Measurements from ENCODE around the gene MORC4.

The MORC4 gene

GRCh38 chrX:106952089-106952488 is 47.9 kb downstream of the MORC4 start:
- no peak overlapping the region for H3K27ac Mint-ChIP-seq
- H3K9me3 Mint-ChIP-seq, result peaks cover 11% of the 10 kb centered on the region
- TF ChIP-seq CTCF (IDR thresholded peaks at IDR 0.05), result no peak
- no peak for DNase-seq
- H3K27me3 Mint-ChIP-seq (ENCODE audit: low read depth, poor library complexity), result peaks cover 5% of the 10 kb centered on the region
- no peaks in the 10 kb centered on the region for H3K4me1 Mint-ChIP-seq
- H3K4me3 Mint-ChIP-seq, result no peak overlapping the region
- peaks cover 9% of the 10 kb centered on the region for H3K36me3 Mint-ChIP-seq (ENCODE audit: low read depth)

GRCh38 chrX:106951230-106951629 is 48.8 kb downstream of the MORC4 start:
- TF ChIP-seq CTCF (IDR thresholded peaks at IDR 0.05), result no peak
- Mint-ChIP-seq H3K27ac (no peak overlapping the region), H3K9me3 (peaks cover 11% of the 10 kb centered on the region), H3K27me3 (ENCODE audit: low read depth, poor library complexity) (peaks cover 5% of the 10 kb centered on the region), H3K36me3 (ENCODE audit: low read depth) (peaks cover 9% of the 10 kb centered on the region), H3K4me1 (no peaks in the 10 kb centered on the region), H3K4me3 (no peak overlapping the region)
- DNase-seq, result no peak

GRCh38 chrX:106950381-106950780 is 49.6 kb downstream of the MORC4 start:
- Mint-ChIP-seq H3K4me1 (no peaks in the 10 kb centered on the region), H3K36me3 (ENCODE audit: low read depth) (peaks cover 4% of the 10 kb centered on the region), H3K27me3 (ENCODE audit: low read depth, poor library complexity) (peaks cover 3% of the 10 kb centered on the region), H3K9me3 (peaks cover 11% of the 10 kb centered on the region), H3K4me3 (no peak overlapping the region), H3K27ac (no peak overlapping the region)
- TF ChIP-seq CTCF (IDR thresholded peaks at IDR 0.05), result no peak
- no peak for DNase-seq

GRCh38 chrX:106949366-106949765 is 50.6 kb downstream of the MORC4 start:
- no peak overlapping the region for H3K4me3 Mint-ChIP-seq
- H3K4me1 Mint-ChIP-seq, result peaks cover 4% of the 10 kb centered on the region
- H3K27ac Mint-ChIP-seq, result no peak overlapping the region
- no peak for TF ChIP-seq CTCF (IDR thresholded peaks at IDR 0.05)
- no peak for DNase-seq
- peaks cover 4% of the 10 kb centered on the region for H3K36me3 Mint-ChIP-seq (ENCODE audit: low read depth)
- peaks cover 11% of the 10 kb centered on the region for H3K9me3 Mint-ChIP-seq
- peaks cover 3% of the 10 kb centered on the region for H3K27me3 Mint-ChIP-seq (ENCODE audit: low read depth, poor library complexity)

GRCh38 chrX:106948641-106949040 is 51.4 kb downstream of the MORC4 start:
- Mint-ChIP-seq H3K27me3 (ENCODE audit: low read depth, poor library complexity) (peaks cover 3% of the 10 kb centered on the region), H3K36me3 (ENCODE audit: low read depth) (peaks cover 4% of the 10 kb centered on the region), H3K4me1 (peaks cover 5% of the 10 kb centered on the region), H3K9me3 (peaks cover 11% of the 10 kb centered on the region), H3K27ac (no peak overlapping the region), H3K4me3 (no peak overlapping the region)
- no peak for DNase-seq
- TF ChIP-seq CTCF (IDR thresholded peaks at IDR 0.05), result no peak

- Mint-ChIP-seq H3K36me3 (ENCODE audit: low read depth) (peaks cover 16% of the 10 kb centered on the region), H3K4me3 (no peak overlapping the region), H3K9me3 (peaks cover 11% of the 10 kb centered on the region), H3K4me1 (peaks cover 5% of the 10 kb centered on the region), H3K27me3 (ENCODE audit: low read depth, poor library complexity) (peaks cover 13% of the 10 kb centered on the region), H3K27ac (no peak overlapping the region)
- no peak for DNase-seq
- TF ChIP-seq CTCF (IDR thresholded peaks at IDR 0.05), result no peak
These were observed 53.5 kb downstream of the MORC4 start for GRCh38 chrX:106946464-106946863.

Measured in nephron progenitor cell (in vitro differentiated cells).